Measurements from ENCODE around the gene TOM1.
"Not testable (repeated sequence)": the region's sequence is repeated elsewhere in the genome, so short reads cannot be mapped to it uniquely, and the experiment has no call there.

TOM1 gene

DNA sequence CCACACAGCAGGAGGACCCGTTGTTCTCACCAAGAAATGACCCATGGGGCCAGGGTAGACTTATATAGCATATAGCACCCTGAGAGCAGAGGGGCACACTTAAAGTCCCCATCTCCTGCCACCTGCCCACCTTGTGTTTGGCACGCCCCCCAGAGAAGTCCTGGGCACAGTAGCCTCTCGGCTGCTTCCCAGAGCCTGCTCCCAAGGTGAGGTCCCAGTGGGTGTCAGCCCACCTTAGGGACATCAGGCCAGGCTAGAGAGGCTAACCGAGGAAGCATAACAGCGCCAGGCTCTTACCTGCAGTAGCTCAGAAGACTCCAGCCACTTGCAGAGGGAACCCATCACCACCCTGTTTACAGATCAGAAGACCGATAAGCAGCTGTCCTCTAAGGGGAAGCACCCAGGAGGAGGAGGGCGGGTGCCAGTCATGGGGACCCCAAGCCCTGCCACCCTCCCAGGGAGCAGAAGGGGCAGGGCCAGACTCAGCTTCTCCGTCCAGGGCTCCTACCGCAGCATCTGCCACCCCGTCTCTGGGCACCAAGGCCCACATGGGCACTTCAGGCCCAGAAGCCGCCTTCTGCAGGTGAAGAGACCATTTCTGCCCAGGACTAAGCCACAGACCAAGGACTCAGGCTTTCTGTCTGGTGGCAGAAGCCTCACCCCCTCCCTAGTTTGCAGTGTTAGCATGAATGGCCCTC lies 46.3 kb downstream of the TOM1 start:
- no peak for DNase-seq (ENCODE audit: low read depth in 2 of 2)

DNA sequence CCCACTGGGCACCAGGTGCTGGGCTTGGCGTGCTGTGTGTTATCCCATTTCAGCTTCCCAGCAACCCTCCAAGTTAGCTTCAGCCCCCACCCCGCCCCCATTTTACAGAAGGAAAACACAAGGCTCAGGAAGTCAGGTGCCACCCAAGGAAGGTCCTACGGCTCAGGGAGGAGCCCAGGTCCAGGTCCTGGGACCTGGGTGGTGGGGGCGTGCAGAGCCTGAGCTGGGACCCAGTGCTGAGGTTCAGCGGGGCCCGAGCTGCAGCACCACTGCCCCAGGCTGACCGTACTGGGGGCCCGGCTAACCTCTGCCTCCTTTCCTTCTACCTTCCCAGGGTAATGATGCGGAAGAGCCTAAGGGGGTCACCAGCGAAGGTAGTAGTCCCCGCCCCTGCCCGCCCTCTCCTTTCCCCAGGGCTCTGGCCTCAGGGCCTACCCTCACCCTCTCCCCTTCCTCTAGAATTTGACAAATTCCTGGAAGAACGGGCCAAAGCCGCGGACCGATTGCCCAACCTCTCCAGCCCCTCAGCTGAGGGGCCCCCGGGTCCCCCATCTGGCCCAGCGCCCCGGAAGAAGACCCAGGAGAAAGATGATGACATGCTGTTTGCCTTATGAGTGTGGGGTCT lies 47.0 kb downstream of the TOM1 start:
- no peak for DNase-seq (ENCODE audit: low read depth in 2 of 2)

- no peak for DNase-seq (ENCODE audit: low read depth in 2 of 2)
These were observed 47.8 kb downstream of the TOM1 start for GRCh38 chr22:35347462-35347861.

GRCh38 chr22:35348026-35348590 lies 48.4 kb downstream of the TOM1 start:
- DNase-seq (ENCODE audit: low read depth in 2 of 2) = no peak

DNA sequence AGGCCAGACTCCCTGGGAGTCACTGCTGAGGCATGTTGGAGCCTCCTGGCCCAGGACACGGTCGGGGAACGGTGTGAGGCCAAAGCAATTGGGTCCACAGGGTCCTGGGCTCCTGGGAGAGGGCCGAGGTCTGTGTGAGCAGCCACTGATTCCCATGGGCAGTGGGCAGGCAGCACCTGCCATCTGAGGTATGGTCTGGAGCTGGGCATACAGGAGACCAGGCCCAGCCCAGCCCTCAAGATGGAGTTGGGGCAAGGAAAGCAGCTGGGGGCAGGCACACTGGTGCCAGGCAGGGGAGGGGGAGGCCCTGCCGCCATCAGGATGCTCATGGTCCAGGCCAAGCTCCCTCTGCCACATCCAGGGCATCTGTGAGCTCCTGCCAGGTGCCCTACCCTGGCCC lies 49.0 kb downstream of the TOM1 start:
- no peak for DNase-seq (ENCODE audit: low read depth in 2 of 2)

DNA sequence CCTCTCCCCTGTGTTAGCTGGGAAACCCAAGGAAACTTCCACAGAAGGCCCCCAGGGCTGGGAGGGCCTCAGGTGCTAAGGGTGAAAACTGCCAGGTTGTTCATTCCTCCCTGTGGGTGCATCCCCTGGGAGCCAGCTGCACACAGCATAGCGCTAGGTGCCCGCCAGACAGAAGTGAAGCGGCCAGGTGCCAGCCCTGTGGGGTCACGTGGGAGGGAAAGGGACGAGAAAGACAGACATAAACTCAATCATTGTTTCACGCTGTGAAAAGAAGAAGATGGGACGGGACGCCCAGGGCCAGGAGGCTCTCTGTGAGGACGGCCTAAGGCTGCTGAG lies 49.6 kb downstream of the TOM1 start:
- DNase-seq (ENCODE audit: low read depth in 2 of 2) = no peak

- DNase-seq (ENCODE audit: low read depth in 2 of 2) = no peak
These were observed 50.2 kb downstream of the TOM1 start for GRCh38 chr22:35349704-35350538.

- peak; percentile 76 to 79 for DNase-seq (ENCODE audit: low read depth in 2 of 2)
These were observed 51.1 kb downstream of the TOM1 start for GRCh38 chr22:35350539-35351503.

DNA sequence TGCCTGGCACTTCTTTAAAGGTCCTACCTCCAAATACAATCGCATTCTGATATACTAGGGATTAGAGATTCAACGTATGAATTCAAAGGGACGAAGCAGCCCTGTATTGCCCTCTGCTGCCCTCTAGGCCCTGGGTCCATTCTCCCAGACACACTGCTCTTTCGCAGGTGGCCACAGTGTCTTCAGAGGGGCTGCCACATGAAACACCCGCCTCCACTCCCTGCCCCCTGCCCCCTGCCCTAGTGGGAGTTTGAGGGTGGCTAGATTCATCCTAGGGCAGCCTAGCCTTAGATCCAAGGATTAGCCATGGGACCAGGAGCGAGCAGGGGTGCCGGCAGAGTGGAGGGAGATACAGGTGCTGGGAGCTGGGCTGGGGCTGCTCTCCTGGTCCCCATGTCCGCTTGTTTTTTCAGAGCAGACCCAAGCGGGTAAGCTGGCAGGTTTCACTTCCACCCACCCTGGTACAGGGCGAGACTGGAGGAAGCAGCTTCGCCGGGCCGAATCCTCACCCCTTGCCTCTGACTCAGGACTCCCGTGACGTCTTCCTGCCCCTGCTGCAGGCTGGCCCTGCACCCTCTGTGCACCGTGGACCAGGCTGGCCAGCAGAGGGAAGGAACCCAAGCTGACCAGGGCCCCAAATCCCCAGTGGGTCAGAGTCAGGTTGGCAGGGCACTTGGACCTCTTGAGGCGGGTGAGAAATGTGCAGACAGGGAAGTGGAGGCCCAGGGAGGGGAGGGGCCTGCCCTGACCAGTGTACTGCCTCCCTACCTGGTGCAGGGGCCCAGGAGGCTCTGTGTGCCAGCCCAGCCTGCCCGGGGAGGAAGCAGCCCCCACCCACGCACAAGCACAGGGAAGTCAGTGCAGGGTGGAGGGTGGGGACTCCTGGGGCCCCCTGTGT lies 52.8 kb downstream of the TOM1 start:
- DNase-seq (ENCODE audit: low read depth in 2 of 2) = peak; percentile 53 to 62

DNA sequence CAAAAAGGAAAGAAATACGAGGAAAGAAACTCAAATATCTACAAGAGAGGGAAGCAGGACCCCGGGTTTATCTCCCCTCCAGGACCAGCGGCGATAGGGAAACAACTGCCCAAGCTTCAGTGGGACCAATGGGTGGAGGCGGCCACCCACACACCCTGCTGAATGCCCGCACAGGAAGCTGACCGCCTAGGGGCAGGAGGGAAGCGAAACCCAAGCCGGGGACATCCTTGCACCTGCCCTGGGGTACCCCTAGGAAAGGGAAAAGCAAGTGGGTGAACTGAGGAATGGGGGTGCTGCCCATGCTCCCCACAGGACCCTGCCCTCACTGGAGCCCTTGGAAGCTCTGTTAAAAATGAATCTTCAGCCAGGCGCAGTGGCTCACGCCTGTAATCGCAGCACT lies 53.6 kb downstream of the TOM1 start:
- no peak for DNase-seq (ENCODE audit: low read depth in 2 of 2)

DNA sequence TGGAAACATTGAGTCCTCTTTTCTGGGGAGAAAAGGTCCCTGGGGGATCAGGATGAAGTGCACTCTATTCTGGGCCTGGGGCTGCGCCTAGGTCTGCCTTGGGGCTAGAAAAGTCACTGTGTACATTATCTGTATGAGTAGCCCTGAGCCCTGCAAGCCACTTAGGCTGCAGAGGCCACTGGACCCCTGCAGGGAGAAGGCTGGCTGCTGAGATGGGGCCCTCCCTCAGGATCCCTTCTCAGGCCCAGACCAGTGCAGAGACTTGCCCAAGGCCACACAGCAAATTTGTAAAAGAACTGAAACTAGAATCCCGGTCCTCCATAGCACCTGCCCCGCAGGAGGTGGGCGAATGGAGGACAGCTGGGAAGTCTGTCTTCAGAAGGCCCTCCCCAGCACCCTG lies 54.4 kb downstream of the TOM1 start:
- DNase-seq (ENCODE audit: low read depth in 2 of 2) = no peak

GRCh38 chr22:35357883-35358621 lies 58.4 kb downstream of the TOM1 start:
- DNase-seq (ENCODE audit: low read depth in 2 of 2) = no peak

GRCh38 chr22:35359380-35360065 lies 59.8 kb downstream of the TOM1 start:
- no peak for DNase-seq (ENCODE audit: low read depth in 2 of 2)

- DNase-seq (ENCODE audit: low read depth in 2 of 2) = no peak
These were observed 61.4 kb downstream of the TOM1 start for GRCh38 chr22:35361001-35361558.

DNA sequence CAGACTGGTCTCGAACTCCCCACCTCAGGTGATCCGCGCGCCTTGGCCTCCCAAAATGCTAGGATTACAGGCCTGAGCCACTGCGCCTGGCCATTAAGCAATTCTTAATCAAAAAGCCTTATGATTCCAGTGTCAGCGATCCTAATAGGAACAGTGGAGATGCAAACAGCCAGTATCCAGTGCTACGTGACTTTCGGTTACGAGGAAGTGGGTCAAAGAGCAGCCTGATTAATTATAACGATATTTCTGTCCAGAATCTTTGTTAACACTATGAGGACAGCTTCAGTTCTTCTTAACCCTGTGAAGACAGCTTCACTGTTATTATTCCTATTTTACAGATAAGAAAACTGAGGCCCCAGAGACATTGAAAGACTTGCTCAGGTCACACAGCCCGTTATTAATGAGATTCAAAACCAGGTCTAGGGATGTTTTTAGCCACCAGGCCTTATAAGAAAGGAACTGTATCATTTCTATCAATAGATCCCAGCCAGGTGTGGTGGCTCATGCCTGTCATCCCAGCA lies 63.9 kb downstream of the TOM1 start:
- DNase-seq (ENCODE audit: low read depth in 2 of 2) = no peak

- not testable (repeated sequence) for DNase-seq (ENCODE audit: low read depth in 2 of 2)
These were observed 64.5 kb downstream of the TOM1 start for GRCh38 chr22:35364230-35364629.

- DNase-seq (ENCODE audit: low read depth in 2 of 2) = no peak
These were observed 67.7 kb downstream of the TOM1 start for GRCh38 chr22:35367331-35367886.

DNA sequence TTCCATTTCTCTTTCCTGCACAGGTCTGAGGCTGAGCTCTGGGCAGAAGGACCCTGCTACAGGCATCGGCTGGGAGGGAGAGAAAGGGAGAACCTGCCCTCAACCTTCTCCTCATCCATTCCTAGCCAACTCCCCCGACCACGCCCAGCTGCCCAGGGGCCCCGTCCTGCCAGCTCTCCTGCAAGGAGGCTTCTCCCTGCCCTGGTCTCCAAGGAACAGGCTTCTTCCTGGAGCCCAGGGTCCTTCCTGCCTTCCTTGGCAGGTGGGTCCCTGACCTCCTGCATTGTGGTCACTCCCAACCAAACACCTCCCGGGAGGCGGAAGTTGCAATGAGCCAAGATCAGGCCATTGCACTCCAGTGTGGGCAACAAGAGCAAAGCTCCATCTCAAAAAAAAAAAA lies 68.7 kb downstream of the TOM1 start:
- no peak for DNase-seq (ENCODE audit: low read depth in 2 of 2)
